Measurements from ENCODE around the gene FHIP2A. TPM values are rescaled to one million over a fixed set of nuclear protein-coding genes. Genes with fewer than 3 reads are reported as not detected.
"Not testable (repeated sequence)": the region's sequence is repeated elsewhere in the genome, so short reads cannot be mapped to it uniquely, and the experiment has no call there.

Gene FHIP2A
- polyA plus RNA-seq (2012; ENCODE audit: insufficient read depth, insufficient read length) = 33.9 TPM

GRCh38 chr10:114821293-114821914 lies at the start of gene FHIP2A:
TSS of gene FHIP2A (plus strand) at chr10:114821780. CDS start at chr10:114822079, 299 bp downstream.
- DNase-seq (ENCODE audit: low read depth, low spot score) = peak; percentile 59
- peak within 1 kb of the TSS; percentile 86 for H3K4me3 ChIP-seq (ENCODE audit: low read length)

GRCh38 chr10:114772496-114773196 lies 48.9 kb upstream of the FHIP2A start:
- no peak overlapping the region for H3K4me3 ChIP-seq (ENCODE audit: low read length)
- DNase-seq (ENCODE audit: low read depth, low spot score) = no peak

- no peak overlapping the region for H3K4me3 ChIP-seq (ENCODE audit: low read length)
- no peak for DNase-seq (ENCODE audit: low read depth, low spot score)
These were observed 48.4 kb upstream of the FHIP2A start for GRCh38 chr10:114773197-114773532.

GRCh38 chr10:114775082-114775481 lies 46.5 kb upstream of the FHIP2A start:
- not testable (repeated sequence) for DNase-seq (ENCODE audit: low read depth, low spot score)

GRCh38 chr10:114777415-114777814 lies 44.2 kb upstream of the FHIP2A start:
- H3K4me3 ChIP-seq (ENCODE audit: low read length) = no peak overlapping the region
- no peak for DNase-seq (ENCODE audit: low read depth, low spot score)

More at GRCh38 chr10:114775082-114775481, 46.5 kb upstream of the FHIP2A start:
- not testable (repeated sequence) for H3K4me3 ChIP-seq (ENCODE audit: low read length)

GRCh38 chr10:114779803-114780576 lies 41.6 kb upstream of the FHIP2A start:
- H3K4me3 ChIP-seq (ENCODE audit: low read length) = no peak overlapping the region
- DNase-seq (ENCODE audit: low read depth, low spot score) = no peak

- no peak for DNase-seq (ENCODE audit: low read depth, low spot score)
- H3K4me3 ChIP-seq (ENCODE audit: low read length) = no peak overlapping the region
These were observed 40.9 kb upstream of the FHIP2A start for GRCh38 chr10:114780577-114781184.

- DNase-seq (ENCODE audit: low read depth, low spot score) = no peak
- no peak overlapping the region for H3K4me3 ChIP-seq (ENCODE audit: low read length)
These were observed 38.9 kb upstream of the FHIP2A start for GRCh38 chr10:114782666-114783065.

GRCh38 chr10:114783686-114784085 lies 37.9 kb upstream of the FHIP2A start:
- DNase-seq (ENCODE audit: low read depth, low spot score) = no peak
- no peak overlapping the region for H3K4me3 ChIP-seq (ENCODE audit: low read length)

GRCh38 chr10:114786492-114786891 lies 35.1 kb upstream of the FHIP2A start:
- DNase-seq (ENCODE audit: low read depth, low spot score); H3K4me3 ChIP-seq (ENCODE audit: low read length): not testable (repeated sequence)

GRCh38 chr10:114787131-114787530 lies 34.4 kb upstream of the FHIP2A start:
- not testable (repeated sequence) for H3K4me3 ChIP-seq (ENCODE audit: low read length); DNase-seq (ENCODE audit: low read depth, low spot score)

- no peak overlapping the region for H3K4me3 ChIP-seq (ENCODE audit: low read length)
- DNase-seq (ENCODE audit: low read depth, low spot score) = no peak
These were observed 29.8 kb upstream of the FHIP2A start for GRCh38 chr10:114791768-114792167.

GRCh38 chr10:114795039-114795438 lies 26.5 kb upstream of the FHIP2A start:
- no peak overlapping the region for H3K4me3 ChIP-seq (ENCODE audit: low read length)
- DNase-seq (ENCODE audit: low read depth, low spot score) = no peak

- peak overlapping the region; percentile 57 for H3K4me3 ChIP-seq (ENCODE audit: low read length)
- no peak for DNase-seq (ENCODE audit: low read depth, low spot score)
These were observed 21.2 kb upstream of the FHIP2A start for GRCh38 chr10:114800361-114800760.

- DNase-seq (ENCODE audit: low read depth, low spot score) = peak; percentile 99
- H3K4me3 ChIP-seq (ENCODE audit: low read length) = peak overlapping the region; percentile 57
These were observed 20.2 kb upstream of the FHIP2A start for GRCh38 chr10:114801411-114801813.

- H3K4me3 ChIP-seq (ENCODE audit: low read length) = no peak overlapping the region
- DNase-seq (ENCODE audit: low read depth, low spot score) = no peak
These were observed 19.4 kb upstream of the FHIP2A start for GRCh38 chr10:114802177-114802576.

GRCh38 chr10:114806562-114807391 lies 14.8 kb upstream of the FHIP2A start:
- DNase-seq (ENCODE audit: low read depth, low spot score) = no peak
- no peak overlapping the region for H3K4me3 ChIP-seq (ENCODE audit: low read length)

GRCh38 chr10:114808982-114809381 lies 12.6 kb upstream of the FHIP2A start:
- DNase-seq (ENCODE audit: low read depth, low spot score) = no peak
- H3K4me3 ChIP-seq (ENCODE audit: low read length) = no peak overlapping the region

- DNase-seq (ENCODE audit: low read depth, low spot score) = no peak
- H3K4me3 ChIP-seq (ENCODE audit: low read length) = no peak overlapping the region
These were observed 10.7 kb upstream of the FHIP2A start for GRCh38 chr10:114810926-114811325.

Measured in Jurkat, Clone E6-1 (cell line).